Stimulated activated CD4-positive, alpha-beta T cell treated with anti-CD3 and anti-CD28 coated beads, Interleukin-1b, Interleukin-23, amount 100 ng/mL, for 1 hour (primary cell): Measurements from ENCODE around the gene ZCCHC24.

ENCODE experiments used
- DNase-seq, 2 donors: peaks; one replicate each; pipeline ENCODE4 v3.0.0-alpha.2; 2020; ENCODE audit warnings: low read depth in 2 of 2

ZCCHC24 gene

GRCh38 chr10:79399223-79399831 lies 46.1 kb downstream of the ZCCHC24 start:
- no peak for DNase-seq

- no peak for DNase-seq
Observed at GRCh38 chr10:79398642-79399041, 46.8 kb downstream of the ZCCHC24 start.

GRCh38 chr10:79397575-79398303 lies 47.7 kb downstream of the ZCCHC24 start:
- DNase-seq: no peak

GRCh38 chr10:79397051-79397450 lies 48.4 kb downstream of the ZCCHC24 start:
- no peak for DNase-seq

GRCh38 chr10:79396520-79396919 lies 48.9 kb downstream of the ZCCHC24 start:
- DNase-seq: no peak

- no peak for DNase-seq
Observed at GRCh38 chr10:79394664-79395063, 50.8 kb downstream of the ZCCHC24 start.

- no peak for DNase-seq
Observed at GRCh38 chr10:79393924-79394610, 51.4 kb downstream of the ZCCHC24 start.

GRCh38 chr10:79393221-79393923 lies 52.1 kb downstream of the ZCCHC24 start:
- DNase-seq: no peak

GRCh38 chr10:79392506-79393176 lies 52.8 kb downstream of the ZCCHC24 start:
- no peak for DNase-seq

GRCh38 chr10:79392020-79392398 lies 53.4 kb downstream of the ZCCHC24 start:
- no peak for DNase-seq

GRCh38 chr10:79391231-79392019 lies 54.0 kb downstream of the ZCCHC24 start:
- DNase-seq: no peak

- DNase-seq: no peak
Observed at GRCh38 chr10:79390551-79391229, 54.7 kb downstream of the ZCCHC24 start.

- no peak for DNase-seq
Observed at GRCh38 chr10:79390057-79390456, 55.4 kb downstream of the ZCCHC24 start.

- no peak for DNase-seq
Observed at GRCh38 chr10:79387974-79388850, 57.2 kb downstream of the ZCCHC24 start.

- no peak for DNase-seq
Observed at GRCh38 chr10:79387466-79387973, 57.9 kb downstream of the ZCCHC24 start.

- no peak for DNase-seq
Observed at GRCh38 chr10:79386637-79387465, 58.6 kb downstream of the ZCCHC24 start.

- DNase-seq: no peak
Observed at GRCh38 chr10:79385804-79386531, 59.5 kb downstream of the ZCCHC24 start.

- no peak for DNase-seq
Observed at GRCh38 chr10:79385392-79385795, 60.0 kb downstream of the ZCCHC24 start.
